ENCODE data around the gene ADCYAP1R1. TPM values are rescaled to one million over a fixed set of nuclear protein-coding genes. Genes with fewer than 3 reads are reported as not detected.

Gene ADCYAP1R1
- total RNA-seq, 4 donors from 2014 or later: under 0.01 to 2.7 (median 1.0) TPM

GRCh38 chr7:31096877-31097258, 44.8 kb downstream of the ADCYAP1R1 start:
- no peak overlapping the region for H3K4me3 ChIP-seq
- H3K36me3 ChIP-seq: no peaks in the 10 kb centered on the region
- DNase-seq (ENCODE audit: low spot score in 2 of 2): no peak
- TF ChIP-seq, protein P1, sequence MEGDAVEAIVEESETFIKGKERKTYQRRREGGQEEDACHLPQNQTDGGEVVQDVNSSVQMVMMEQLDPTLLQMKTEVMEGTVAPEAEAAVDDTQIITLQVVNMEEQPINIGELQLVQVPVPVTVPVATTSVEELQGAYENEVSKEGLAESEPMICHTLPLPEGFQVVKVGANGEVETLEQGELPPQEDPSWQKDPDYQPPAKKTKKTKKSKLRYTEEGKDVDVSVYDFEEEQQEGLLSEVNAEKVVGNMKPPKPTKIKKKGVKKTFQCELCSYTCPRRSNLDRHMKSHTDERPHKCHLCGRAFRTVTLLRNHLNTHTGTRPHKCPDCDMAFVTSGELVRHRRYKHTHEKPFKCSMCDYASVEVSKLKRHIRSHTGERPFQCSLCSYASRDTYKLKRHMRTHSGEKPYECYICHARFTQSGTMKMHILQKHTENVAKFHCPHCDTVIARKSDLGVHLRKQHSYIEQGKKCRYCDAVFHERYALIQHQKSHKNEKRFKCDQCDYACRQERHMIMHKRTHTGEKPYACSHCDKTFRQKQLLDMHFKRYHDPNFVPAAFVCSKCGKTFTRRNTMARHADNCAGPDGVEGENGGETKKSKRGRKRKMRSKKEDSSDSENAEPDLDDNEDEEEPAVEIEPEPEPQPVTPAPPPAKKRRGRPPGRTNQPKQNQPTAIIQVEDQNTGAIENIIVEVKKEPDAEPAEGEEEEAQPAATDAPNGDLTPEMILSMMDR (IDR thresholded peaks at IDR 0.05): no peak
- TF ChIP-seq POLR2A (IDR thresholded peaks at IDR 0.05) (no peak), EP300 (IDR thresholded peaks at IDR 0.05) (no peak)
- peaks cover 0 to 13% of the 10 kb centered on the region in 2 donors for H3K27me3 ChIP-seq
- 48 to 59% methylated on average over 6 of the region's 6 CpGs for WGBS, 2 donors
- H3K4me1 ChIP-seq: no peaks in the 10 kb centered on the region
- no peaks in the 10 kb centered on the region for H3K9me3 ChIP-seq
- no peak overlapping the region for H3K27ac ChIP-seq

- H3K27ac ChIP-seq: no peak overlapping the region
- H3K9me3 ChIP-seq: no peaks in the 10 kb centered on the region
- WGBS, 2 donors: 82 to 96% methylated on average over 5 of the region's 5 CpGs
- H3K36me3 ChIP-seq: no peaks in the 10 kb centered on the region
- peaks cover 0 to 13% of the 10 kb centered on the region in 2 donors for H3K27me3 ChIP-seq
- no peak for DNase-seq (ENCODE audit: low spot score in 2 of 2)
- no peak for TF ChIP-seq EP300 (IDR thresholded peaks at IDR 0.05)
- TF ChIP-seq, protein P1 (IDR thresholded peaks at IDR 0.05): no peak
- no peak for TF ChIP-seq POLR2A (IDR thresholded peaks at IDR 0.05)
- H3K4me3 ChIP-seq: no peak overlapping the region
- H3K4me1 ChIP-seq: no peaks in the 10 kb centered on the region
These were observed 46.7 kb downstream of the ADCYAP1R1 start for GRCh38 chr7:31098642-31099360.

- no peaks in the 10 kb centered on the region for H3K4me1 ChIP-seq
- peaks cover 0 to 13% of the 10 kb centered on the region in 2 donors for H3K27me3 ChIP-seq
- TF ChIP-seq, protein P1 (IDR thresholded peaks at IDR 0.05): no peak
- TF ChIP-seq POLR2A (IDR thresholded peaks at IDR 0.05) (no peak), EP300 (IDR thresholded peaks at IDR 0.05) (no peak)
- 80 to 85% methylated on average over 13 to 20 of the region's 20 CpGs for whole genome bisulfite sequencing, 2 donors
- no peak for DNase-seq (ENCODE audit: low spot score in 2 of 2)
- H3K27ac ChIP-seq: no peak overlapping the region
- H3K36me3 ChIP-seq: no peaks in the 10 kb centered on the region
- no peak overlapping the region for H3K4me3 ChIP-seq
- no peaks in the 10 kb centered on the region for H3K9me3 ChIP-seq
These were observed 47.6 kb downstream of the ADCYAP1R1 start for GRCh38 chr7:31099451-31100444.

GRCh38 chr7:31100445-31100844, 48.3 kb downstream of the ADCYAP1R1 start:
- Histone ChIP-seq H3K4me3 (no peak overlapping the region), H3K27ac (no peak overlapping the region), H3K9me3 (no peaks in the 10 kb centered on the region), H3K27me3 (peaks cover 0 to 10% of the 10 kb centered on the region in 2 donors), H3K36me3 (no peaks in the 10 kb centered on the region), H3K4me1 (no peaks in the 10 kb centered on the region)
- 51 to 64% methylated on average over 2 of the region's 2 CpGs for WGBS, 2 donors
- no peak for DNase-seq (ENCODE audit: low spot score in 2 of 2)
- TF ChIP-seq EP300 (IDR thresholded peaks at IDR 0.05) (no peak), POLR2A (IDR thresholded peaks at IDR 0.05) (no peak)
- TF ChIP-seq, protein P1 (IDR thresholded peaks at IDR 0.05): no peak

Measured in tibial nerve (tissue), 4 donors.